ENCODE measurements around the gene NT5E. TPM values are rescaled to one million over a fixed set of nuclear protein-coding genes. Genes with fewer than 3 reads are reported as not detected.

Gene NT5E
- polyA plus RNA-seq, 1 of the 3 experiments (the other 2 are of a cell fraction), result 443 TPM

GRCh38 chr6:85431271-85431670 is 18.6 kb upstream of the NT5E start:
- 39% methylated on average over 3 of the region's 3 CpGs for WGBS (ENCODE audit: low lambda C conversion rate)
- H3F3A ChIP-seq (replicated peaks; ENCODE audit: insufficient read depth), result peaks cover 6% of the 10 kb centered on the region
- no peaks in the 10 kb centered on the region for H3K79me2 ChIP-seq (ENCODE audit: insufficient read depth)
- H3K9ac ChIP-seq, result no peak overlapping the region
- no peak overlapping the region for H3K4me2 ChIP-seq
- H3K4me3 ChIP-seq (ENCODE audit: low read depth in 2 of 2, low read length in 1 of 2), result no peak overlapping the region
- no peak for DNase-seq
- no peak overlapping the region for H2AFZ ChIP-seq (ENCODE audit: low read depth)
- no peaks in the 10 kb centered on the region for H3K9me2 ChIP-seq
- H3K4me1 ChIP-seq (ENCODE audit: control insufficient read depth in 1 of 2, insufficient read depth in 2 of 2, low read depth in 1 of 2, low read length in 1 of 2), result no peaks in the 10 kb centered on the region
- no peaks in the 10 kb centered on the region for H4K20me1 ChIP-seq (ENCODE audit: insufficient read depth)
- POLR2A ChIA-PET, result no interaction called here
- no peaks in the 10 kb centered on the region for H3K36me3 ChIP-seq (replicated peaks in 1 of 2; ENCODE audit: control insufficient read depth in 1 of 2, insufficient read depth in 2 of 2, low read length in 1 of 2)
- H3K27ac ChIP-seq (ENCODE audit: low read depth in 2 of 2, low read length in 1 of 2), result no peak overlapping the region
- CTCF ChIA-PET, result interaction anchor here (1.7 kb wide), 1 partner anchor 52 kb away, joined by 4 read pairs; no protein-coding TSS in a partner anchor
- TF ChIP-seq ELF1 (IDR thresholded peaks at IDR 0.05), result no peak
- TF ChIP-seq SIN3A (IDR thresholded peaks at IDR 0.05; ENCODE audit: borderline replicate concordance, low read depth, low read length), result no peak
- TF ChIP-seq USF2 (IDR thresholded peaks at IDR 0.05; ENCODE audit: borderline replicate concordance, low read depth, low read length), result no peak
- no peak for TF ChIP-seq TAF1 (IDR thresholded peaks at IDR 0.05; ENCODE audit: borderline replicate concordance, low read depth, low read length)
- TF ChIP-seq GABPA (IDR thresholded peaks at IDR 0.05; ENCODE audit: low read depth), result no peak
- no peak for TF ChIP-seq TCF12 (IDR thresholded peaks at IDR 0.05)
- TF ChIP-seq USF1 (IDR thresholded peaks at IDR 0.05; ENCODE audit: borderline replicate concordance, low read depth), result no peak
- TF ChIP-seq RAD21 (IDR thresholded peaks at IDR 0.05; ENCODE audit: low read length), result no peak
- no peak for TF ChIP-seq RXRA (IDR thresholded peaks at IDR 0.05; ENCODE audit: borderline replicate concordance, low read depth)
- no peak for TF ChIP-seq GATA2 (CRISPR knock-in tag; IDR thresholded peaks at IDR 0.05)
- peaks cover 5% of the 10 kb centered on the region; the same call in 1 of the 2 replicates for H3K9me3 ChIP-seq
- H3K27me3 ChIP-seq (ENCODE audit: insufficient read depth), result no peaks in the 10 kb centered on the region

GRCh38 chr6:85432554-85432953 is 17.3 kb upstream of the NT5E start:
- Histone ChIP-seq H4K20me1 (ENCODE audit: insufficient read depth) (no peaks in the 10 kb centered on the region), H3K4me2 (no peak overlapping the region), H3K9ac (no peak overlapping the region), H3K36me3 (replicated peaks in 1 of 2; ENCODE audit: control insufficient read depth in 1 of 2, insufficient read depth in 2 of 2, low read length in 1 of 2) (no peaks in the 10 kb centered on the region), H3F3A (replicated peaks; ENCODE audit: insufficient read depth) (peaks cover 16% of the 10 kb centered on the region), H3K9me3 (peaks cover 5% of the 10 kb centered on the region; the same call in 1 of the 2 replicates), H3K27ac (ENCODE audit: low read depth in 2 of 2, low read length in 1 of 2) (no peak overlapping the region), H3K79me2 (ENCODE audit: insufficient read depth) (no peaks in the 10 kb centered on the region), H3K9me2 (no peaks in the 10 kb centered on the region), H3K4me3 (ENCODE audit: low read depth in 2 of 2, low read length in 1 of 2) (no peak overlapping the region), H2AFZ (ENCODE audit: low read depth) (no peak overlapping the region), H3K4me1 (ENCODE audit: control insufficient read depth in 1 of 2, insufficient read depth in 2 of 2, low read depth in 1 of 2, low read length in 1 of 2) (no peaks in the 10 kb centered on the region), H3K27me3 (ENCODE audit: insufficient read depth) (no peaks in the 10 kb centered on the region)
- POLR2A ChIA-PET, result no interaction called here
- no peak for DNase-seq
- 100% methylated on average over 1 of the region's 1 CpG for WGBS (ENCODE audit: low lambda C conversion rate)
- CTCF ChIA-PET, result interaction anchor here (0.6 kb wide), 1 partner anchor 23 kb away, joined by 3 read pairs; no protein-coding TSS in a partner anchor
- no peak for TF ChIP-seq TAF1 (IDR thresholded peaks at IDR 0.05; ENCODE audit: borderline replicate concordance, low read depth, low read length)

GRCh38 chr6:85435851-85436250 is 14.0 kb upstream of the NT5E start:
- H3F3A ChIP-seq (replicated peaks; ENCODE audit: insufficient read depth), result peaks cover 27% of the 10 kb centered on the region
- H3K4me1 ChIP-seq (ENCODE audit: control insufficient read depth in 1 of 2, insufficient read depth in 2 of 2, low read depth in 1 of 2, low read length in 1 of 2), result no peaks in the 10 kb centered on the region
- H3K79me2 ChIP-seq (ENCODE audit: insufficient read depth), result no peaks in the 10 kb centered on the region
- H3K4me2 ChIP-seq, result no peak overlapping the region; the same call in 1 of the 2 replicates
- no peaks in the 10 kb centered on the region for H4K20me1 ChIP-seq (ENCODE audit: insufficient read depth)
- POLR2A ChIA-PET, result no interaction called here
- H3K27ac ChIP-seq (ENCODE audit: low read depth in 2 of 2, low read length in 1 of 2), result peak overlapping the region; percentile 69 to 70; a peak in 3 of 4 replicates
- H2AFZ ChIP-seq (ENCODE audit: low read depth), result peak overlapping the region; percentile 74
- H3K9me2 ChIP-seq, result no peaks in the 10 kb centered on the region
- H3K9ac ChIP-seq, result 0 out of 2 replicates have a peak overlapping the region, but pooled peaks have one; percentile 1
- CTCF ChIA-PET, result no interaction called here
- H3K36me3 ChIP-seq (replicated peaks in 1 of 2; ENCODE audit: control insufficient read depth in 1 of 2, insufficient read depth in 2 of 2, low read length in 1 of 2), result no peaks in the 10 kb centered on the region
- 29% methylated on average over 1 of the region's 1 CpG for WGBS (ENCODE audit: low lambda C conversion rate)
- no peak overlapping the region for H3K4me3 ChIP-seq (ENCODE audit: low read depth in 2 of 2, low read length in 1 of 2)
- H3K27me3 ChIP-seq (ENCODE audit: insufficient read depth), result no peaks in the 10 kb centered on the region
- H3K9me3 ChIP-seq, result peaks cover 5% of the 10 kb centered on the region; the same call in 1 of the 2 replicates
- DNase-seq, result no peak
- TF ChIP-seq TCF12 (IDR thresholded peaks at IDR 0.05) (no peak), RCOR1 (IDR thresholded peaks at IDR 0.05; ENCODE audit: low read length) (no peak), REST (IDR thresholded peaks at IDR 0.05; ENCODE audit: low read depth, low read length) (no peak), CTCF (IDR thresholded peaks at IDR 0.05) (no peak), SMC3 (IDR thresholded peaks at IDR 0.05; ENCODE audit: low read depth, low read length) (no peak), USF1 (IDR thresholded peaks at IDR 0.05; ENCODE audit: borderline replicate concordance, low read depth) (no peak)
